HG02610 (cell line): Measurements from ENCODE around the gene ZRANB3.
"Not testable (repeated sequence)": the region's sequence is repeated elsewhere in the genome, so short reads cannot be mapped to it uniquely, and the experiment has no call there.

Experiments used
- ATAC-seq: cut with Tn5 transposase; IDR thresholded peaks from one replicate; pipeline ENCODE4 v1.9.1; 2021; ENCODE audit warnings: mild to moderate bottlenecking, moderate library complexity; ENCODE audit not compliant: unreplicated experiment

Gene ZRANB3

GRCh38 chr2:135144343-135144742 is 386.7 kb downstream of the ZRANB3 start:
- no peak for ATAC-seq

- no peak for ATAC-seq
Observed at GRCh38 chr2:135142323-135142722, 388.7 kb downstream of the ZRANB3 start.

- ATAC-seq: no peak
Observed at GRCh38 chr2:135140606-135141005, 390.4 kb downstream of the ZRANB3 start.

- no peak for ATAC-seq
Observed at GRCh38 chr2:135132314-135132713, 398.7 kb downstream of the ZRANB3 start.

GRCh38 chr2:135130751-135131150 is 400.3 kb downstream of the ZRANB3 start:
- no peak for ATAC-seq

- no peak for ATAC-seq
Observed at GRCh38 chr2:135125940-135126339, 405.1 kb downstream of the ZRANB3 start.

- no peak for ATAC-seq
Observed at GRCh38 chr2:135124924-135125886, 405.8 kb downstream of the ZRANB3 start.

GRCh38 chr2:135121658-135122039 is 409.4 kb downstream of the ZRANB3 start:
- not testable (repeated sequence) for ATAC-seq

- ATAC-seq: no peak
Observed at GRCh38 chr2:135121016-135121657, 409.9 kb downstream of the ZRANB3 start.

GRCh38 chr2:135119582-135119981 is 411.4 kb downstream of the ZRANB3 start:
- no peak for ATAC-seq

GRCh38 chr2:135113322-135113721 is 417.7 kb downstream of the ZRANB3 start:
- no peak for ATAC-seq

- not testable (repeated sequence) for ATAC-seq
Observed at GRCh38 chr2:135105513-135106316, 425.3 kb downstream of the ZRANB3 start.

GRCh38 chr2:135103843-135104242 is 427.2 kb downstream of the ZRANB3 start:
- no peak for ATAC-seq

GRCh38 chr2:135099802-135100483 is 431.1 kb downstream of the ZRANB3 start:
- no peak for ATAC-seq

GRCh38 chr2:135097532-135098231 is 433.3 kb downstream of the ZRANB3 start:
- ATAC-seq: no peak

GRCh38 chr2:135096665-135097446 is 434.2 kb downstream of the ZRANB3 start:
- ATAC-seq: no peak

- no peak for ATAC-seq
Observed at GRCh38 chr2:135095591-135095990, 435.4 kb downstream of the ZRANB3 start.

- ATAC-seq: no peak
Observed at GRCh38 chr2:135094508-135094907, 436.5 kb downstream of the ZRANB3 start.

GRCh38 chr2:135093670-135094330 is 437.2 kb downstream of the ZRANB3 start:
- ATAC-seq: no peak
